WTC11 (cell line): ENCODE measurements around the gene PCSK4. TPM values are rescaled to one million over a fixed set of nuclear protein-coding genes. Genes with fewer than 3 reads are reported as not detected.
"Not testable (repeated sequence)": the region's sequence is repeated elsewhere in the genome, so short reads cannot be mapped to it uniquely, and the experiment has no call there.

ENCODE experiments used
- ATAC-seq: fragments of 200-7000 bp; cut with Tn5 transposase; 2 replicates; pipeline ENCODE4 v1.10.0; 2021; ENCODE audit warnings: mild to moderate bottlenecking, moderate library complexity
- CTCF ChIA-PET: fragments of 300-600 bp; sonication (Branson Sonifier 250); formaldehyde crosslinking; loops from one replicate; lab custom pipeline; 2021; ENCODE audit warnings: antibody characterized with exemption; lab: Charles Lee
- POLR2A ChIA-PET: fragments of 350-600 bp; sonication (Branson Sonifier 250); formaldehyde crosslinking; loops from one replicate; lab custom pipeline; 2021; ENCODE audit warnings: antibody characterized with exemption; lab: Charles Lee
- DNase-seq: peaks from one replicate; pipeline ENCODE4 v3.0.0; 2021; ENCODE audit warnings: low spot score
- H3K27ac Mint-ChIP-seq: 2 replicates; pipeline ENCODE4 v1.8.0; 2021; ENCODE audit warnings: mixed read lengths
- H3K27me3 Mint-ChIP-seq: 2 replicates; pipeline ENCODE4 v1.8.0; 2021; ENCODE audit warnings: low read depth, mild to moderate bottlenecking, moderate library complexity, mixed read lengths
- H3K36me3 Mint-ChIP-seq: 2 replicates; pipeline ENCODE4 v1.8.0; 2021; ENCODE audit warnings: mixed read lengths
- H3K4me1 Mint-ChIP-seq: 2 replicates; pipeline ENCODE4 v1.8.0; 2022; ENCODE audit warnings: mixed read lengths
- H3K4me3 Mint-ChIP-seq: 2 replicates; pipeline ENCODE4 v1.8.0; 2021; ENCODE audit warnings: mild to moderate bottlenecking, moderate library complexity, mixed read lengths
- H3K9me3 Mint-ChIP-seq: 2 replicates; pipeline ENCODE4 v1.8.0; 2021; ENCODE audit warnings: mixed read lengths
- ELF4 ChIP-seq: sonication (generic); formaldehyde crosslinking; IDR thresholded peaks from 2 replicates; pipeline ENCODE4 v1.8.1; 2022; ENCODE audit warnings: low read depth, mild to moderate bottlenecking, moderate library complexity, missing genetic modification reagents
- GABPB1 ChIP-seq: sonication (generic); formaldehyde crosslinking; IDR thresholded peaks from 2 replicates; pipeline ENCODE4 v1.8.1; 2023; ENCODE audit warnings: mild to moderate bottlenecking, missing genetic modification reagents
- HMGA2 ChIP-seq: fragments of 250-450 bp; sonication (Bioruptor Pico); IDR thresholded peaks from 2 replicates; pipeline ENCODE4 v1.4.0; 2021; ENCODE audit warnings: mild to moderate bottlenecking, moderate library complexity
- MYBL2 ChIP-seq: sonication (generic); formaldehyde crosslinking; IDR thresholded peaks from 2 replicates; pipeline ENCODE4 v1.8.1; 2023; ENCODE audit warnings: mild to moderate bottlenecking, moderate library complexity, missing genetic modification reagents
- NFE2L1 ChIP-seq: sonication (generic); formaldehyde crosslinking; IDR thresholded peaks from 2 replicates; pipeline ENCODE4 v1.8.1; 2023; ENCODE audit warnings: missing genetic modification reagents
- NR2C2 ChIP-seq: sonication (generic); formaldehyde crosslinking; IDR thresholded peaks from 2 replicates; pipeline ENCODE4 v1.8.0; 2022; ENCODE audit warnings: mild to moderate bottlenecking, missing genetic modification reagents
- SMAD4 ChIP-seq: sonication (generic); formaldehyde crosslinking; IDR thresholded peaks from 2 replicates; pipeline ENCODE4 v1.8.0; 2022; ENCODE audit warnings: mild to moderate bottlenecking, missing genetic modification reagents
- SOX15 ChIP-seq: fragments of 250-450 bp; sonication (Bioruptor Pico); IDR thresholded peaks from 2 replicates; pipeline ENCODE4 v1.9.0; 2021; ENCODE audit warnings: mild to moderate bottlenecking
- ZNF138 ChIP-seq: sonication (generic); formaldehyde crosslinking; conservative IDR thresholded peaks from 2 replicates; pipeline ENCODE4 v1.8.1; 2022; ENCODE audit warnings: mild to moderate bottlenecking, moderate library complexity, missing genetic modification reagents
- ZNF423 ChIP-seq: fragments of 250-450 bp; sonication (Bioruptor Pico); IDR thresholded peaks from 2 replicates; pipeline ENCODE4 v2.1.2; 2022; ENCODE audit warnings: mild to moderate bottlenecking, moderate library complexity
- ZNF671 ChIP-seq: fragments of 250-450 bp; sonication (Bioruptor Pico); IDR thresholded peaks from 2 replicates; pipeline ENCODE4 v1.8.0; 2021; ENCODE audit warnings: mild to moderate bottlenecking
- total RNA-seq: library from RNA; stranded (reverse); gene quantifications from 3 replicates; pipeline ENCODE4 v1.2.3, GENCODE V29; 2021
- TF ChIP-seq, protein P1 (sequence below): sonication (generic); formaldehyde crosslinking; IDR thresholded peaks from 2 replicates; pipeline ENCODE4 v1.8.1; 2023; ENCODE audit warnings: mild to moderate bottlenecking, missing genetic modification reagents
- TF ChIP-seq, protein P2 (sequence below): fragments of 250-450 bp; sonication (Bioruptor Pico); IDR thresholded peaks from 2 replicates; pipeline ENCODE4 v1.9.0; 2021; ENCODE audit warnings: mild to moderate bottlenecking
- TF ChIP-seq, protein P3 (sequence below): fragments of 250-450 bp; sonication (Bioruptor Pico); IDR thresholded peaks from 2 replicates; pipeline ENCODE4 v1.9.0; 2021; ENCODE audit warnings: mild to moderate bottlenecking
- TF ChIP-seq, protein P4 (sequence below): sonication (generic); formaldehyde crosslinking; IDR thresholded peaks from 2 replicates; pipeline ENCODE4 v1.8.1; 2022; ENCODE audit warnings: mild to moderate bottlenecking, missing genetic modification reagents, moderate library complexity, borderline replicate concordance
- TF ChIP-seq, protein P5 (sequence below): sonication (generic); formaldehyde crosslinking; IDR thresholded peaks from 2 replicates; pipeline ENCODE4 v1.8.0; 2022; ENCODE audit warnings: mild to moderate bottlenecking, missing genetic modification reagents
- TF ChIP-seq, protein P6 (sequence below): sonication (generic); formaldehyde crosslinking; IDR thresholded peaks from 2 replicates; pipeline ENCODE4 v1.8.1; 2023; ENCODE audit warnings: mild to moderate bottlenecking, missing genetic modification reagents

The PCSK4 gene
- total RNA-seq, 1 experiment from 2014 or later: 22.4 TPM

DNA sequence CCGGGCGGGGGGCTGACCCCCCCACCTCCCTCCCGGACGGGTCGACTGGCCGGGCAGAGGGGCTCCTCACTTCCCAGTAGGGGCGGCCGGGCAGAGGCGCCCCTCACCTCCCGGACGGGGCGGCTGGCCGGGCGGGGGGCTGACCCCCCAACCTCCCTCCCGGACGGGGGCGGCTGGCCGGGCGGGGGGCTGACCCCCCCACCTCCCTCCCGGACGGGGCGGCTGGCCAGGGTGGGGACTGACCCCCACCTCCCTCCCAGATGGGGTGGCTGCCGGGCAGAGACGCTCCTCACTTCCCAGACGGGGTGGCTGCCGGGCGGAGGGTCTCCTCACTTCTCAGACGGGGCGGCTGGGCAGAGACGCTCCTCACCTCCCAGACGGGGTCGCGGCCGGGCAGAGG is 9.1 kb upstream of the PCSK4 start:
- ATAC-seq, H3K36me3 Mint-ChIP-seq, CTCF ChIA-PET, H3K27ac Mint-ChIP-seq, DNase-seq, H3K4me3 Mint-ChIP-seq, H3K9me3 Mint-ChIP-seq, POLR2A ChIA-PET, H3K4me1 Mint-ChIP-seq: not testable (repeated sequence)
- peaks cover 21% of the 10 kb centered on the region for H3K27me3 Mint-ChIP-seq

DNA sequence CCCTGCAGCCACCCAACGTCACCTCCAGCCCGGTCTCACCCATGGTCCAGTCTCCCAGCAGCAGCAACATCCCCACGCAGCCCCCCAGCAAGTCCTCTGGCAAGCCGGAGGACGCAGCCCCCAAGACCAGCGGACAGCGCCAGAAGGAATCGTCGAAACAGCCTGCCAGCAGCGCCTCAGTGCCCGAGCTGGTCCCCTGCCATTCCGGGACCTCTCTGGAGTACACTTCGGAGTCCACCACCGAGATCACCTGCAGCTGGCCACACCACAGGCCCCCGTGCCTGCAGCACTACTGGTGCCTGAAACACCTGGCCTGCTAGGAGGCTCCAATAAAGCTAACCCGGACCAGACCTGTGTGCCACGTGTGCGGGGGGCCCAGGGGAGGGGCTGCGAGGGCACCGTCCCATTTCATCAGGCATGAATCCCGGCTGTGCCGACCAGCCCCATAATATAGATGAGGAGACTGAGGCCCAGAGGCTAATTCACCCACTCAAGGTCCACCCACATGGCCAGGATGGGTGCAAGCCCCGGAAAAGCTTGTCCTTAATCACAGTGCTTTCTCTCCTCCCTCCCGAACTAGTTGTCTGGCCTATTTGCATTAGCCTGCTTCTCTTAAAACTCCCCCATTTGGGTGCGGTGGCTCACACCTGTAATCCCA is 7.6 kb upstream of the PCSK4 start:
- Mint-ChIP-seq H3K9me3 (no peaks in the 10 kb centered on the region), H3K36me3 (peaks cover 5% of the 10 kb centered on the region; the same call in 1 of the 2 replicates), H3K27ac (no peak overlapping the region), H3K4me1 (no peaks in the 10 kb centered on the region), H3K27me3 (peaks cover 18% of the 10 kb centered on the region), H3K4me3 (no peak overlapping the region)
- DNase-seq: no peak
- POLR2A ChIA-PET: no interaction called here
- CTCF ChIA-PET: interaction anchor here (0.7 kb wide), 2 partner anchors 42 to 846 kb away, joined by 3 read pairs; no protein-coding TSS in a partner anchor
- no peak for TF ChIP-seq NFE2L1 (CRISPR knock-in tag)
- no peak for TF ChIP-seq ZNF423 (CRISPR knock-in tag)
- TF ChIP-seq ELF4 (CRISPR knock-in tag): no peak
- TF ChIP-seq ZNF138 (CRISPR knock-in tag): no peak
- TF ChIP-seq, protein P1, sequence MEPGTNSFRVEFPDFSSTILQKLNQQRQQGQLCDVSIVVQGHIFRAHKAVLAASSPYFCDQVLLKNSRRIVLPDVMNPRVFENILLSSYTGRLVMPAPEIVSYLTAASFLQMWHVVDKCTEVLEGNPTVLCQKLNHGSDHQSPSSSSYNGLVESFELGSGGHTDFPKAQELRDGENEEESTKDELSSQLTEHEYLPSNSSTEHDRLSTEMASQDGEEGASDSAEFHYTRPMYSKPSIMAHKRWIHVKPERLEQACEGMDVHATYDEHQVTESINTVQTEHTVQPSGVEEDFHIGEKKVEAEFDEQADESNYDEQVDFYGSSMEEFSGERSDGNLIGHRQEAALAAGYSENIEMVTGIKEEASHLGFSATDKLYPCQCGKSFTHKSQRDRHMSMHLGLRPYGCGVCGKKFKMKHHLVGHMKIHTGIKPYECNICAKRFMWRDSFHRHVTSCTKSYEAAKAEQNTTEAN: no peak
- TF ChIP-seq, protein P2, sequence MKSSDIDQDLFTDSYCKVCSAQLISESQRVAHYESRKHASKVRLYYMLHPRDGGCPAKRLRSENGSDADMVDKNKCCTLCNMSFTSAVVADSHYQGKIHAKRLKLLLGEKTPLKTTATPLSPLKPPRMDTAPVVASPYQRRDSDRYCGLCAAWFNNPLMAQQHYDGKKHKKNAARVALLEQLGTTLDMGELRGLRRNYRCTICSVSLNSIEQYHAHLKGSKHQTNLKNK (CRISPR knock-in tag): no peak
- TF ChIP-seq, protein P3, sequence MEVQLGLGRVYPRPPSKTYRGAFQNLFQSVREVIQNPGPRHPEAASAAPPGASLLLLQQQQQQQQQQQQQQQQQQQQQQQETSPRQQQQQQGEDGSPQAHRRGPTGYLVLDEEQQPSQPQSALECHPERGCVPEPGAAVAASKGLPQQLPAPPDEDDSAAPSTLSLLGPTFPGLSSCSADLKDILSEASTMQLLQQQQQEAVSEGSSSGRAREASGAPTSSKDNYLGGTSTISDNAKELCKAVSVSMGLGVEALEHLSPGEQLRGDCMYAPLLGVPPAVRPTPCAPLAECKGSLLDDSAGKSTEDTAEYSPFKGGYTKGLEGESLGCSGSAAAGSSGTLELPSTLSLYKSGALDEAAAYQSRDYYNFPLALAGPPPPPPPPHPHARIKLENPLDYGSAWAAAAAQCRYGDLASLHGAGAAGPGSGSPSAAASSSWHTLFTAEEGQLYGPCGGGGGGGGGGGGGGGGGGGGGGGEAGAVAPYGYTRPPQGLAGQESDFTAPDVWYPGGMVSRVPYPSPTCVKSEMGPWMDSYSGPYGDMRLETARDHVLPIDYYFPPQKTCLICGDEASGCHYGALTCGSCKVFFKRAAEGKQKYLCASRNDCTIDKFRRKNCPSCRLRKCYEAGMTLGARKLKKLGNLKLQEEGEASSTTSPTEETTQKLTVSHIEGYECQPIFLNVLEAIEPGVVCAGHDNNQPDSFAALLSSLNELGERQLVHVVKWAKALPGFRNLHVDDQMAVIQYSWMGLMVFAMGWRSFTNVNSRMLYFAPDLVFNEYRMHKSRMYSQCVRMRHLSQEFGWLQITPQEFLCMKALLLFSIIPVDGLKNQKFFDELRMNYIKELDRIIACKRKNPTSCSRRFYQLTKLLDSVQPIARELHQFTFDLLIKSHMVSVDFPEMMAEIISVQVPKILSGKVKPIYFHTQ (CRISPR knock-in tag): no peak
- no peak for TF ChIP-seq SOX15 (CRISPR knock-in tag)
- TF ChIP-seq GABPB1 (CRISPR knock-in tag): no peak
- TF ChIP-seq ZNF671 (CRISPR knock-in tag): no peak
- TF ChIP-seq, protein P4, sequence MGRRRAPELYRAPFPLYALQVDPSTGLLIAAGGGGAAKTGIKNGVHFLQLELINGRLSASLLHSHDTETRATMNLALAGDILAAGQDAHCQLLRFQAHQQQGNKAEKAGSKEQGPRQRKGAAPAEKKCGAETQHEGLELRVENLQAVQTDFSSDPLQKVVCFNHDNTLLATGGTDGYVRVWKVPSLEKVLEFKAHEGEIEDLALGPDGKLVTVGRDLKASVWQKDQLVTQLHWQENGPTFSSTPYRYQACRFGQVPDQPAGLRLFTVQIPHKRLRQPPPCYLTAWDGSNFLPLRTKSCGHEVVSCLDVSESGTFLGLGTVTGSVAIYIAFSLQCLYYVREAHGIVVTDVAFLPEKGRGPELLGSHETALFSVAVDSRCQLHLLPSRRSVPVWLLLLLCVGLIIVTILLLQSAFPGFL (CRISPR knock-in tag): no peak
- no peak for TF ChIP-seq HMGA2 (CRISPR knock-in tag)
- no peak for TF ChIP-seq NR2C2 (CRISPR knock-in tag)
- TF ChIP-seq, protein P5, sequence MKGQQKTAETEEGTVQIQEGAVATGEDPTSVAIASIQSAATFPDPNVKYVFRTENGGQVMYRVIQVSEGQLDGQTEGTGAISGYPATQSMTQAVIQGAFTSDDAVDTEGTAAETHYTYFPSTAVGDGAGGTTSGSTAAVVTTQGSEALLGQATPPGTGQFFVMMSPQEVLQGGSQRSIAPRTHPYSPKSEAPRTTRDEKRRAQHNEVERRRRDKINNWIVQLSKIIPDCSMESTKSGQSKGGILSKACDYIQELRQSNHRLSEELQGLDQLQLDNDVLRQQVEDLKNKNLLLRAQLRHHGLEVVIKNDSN: no peak
- no peak for TF ChIP-seq MYBL2 (CRISPR knock-in tag)
- TF ChIP-seq SMAD4 (CRISPR knock-in tag): no peak
- TF ChIP-seq, protein P6, sequence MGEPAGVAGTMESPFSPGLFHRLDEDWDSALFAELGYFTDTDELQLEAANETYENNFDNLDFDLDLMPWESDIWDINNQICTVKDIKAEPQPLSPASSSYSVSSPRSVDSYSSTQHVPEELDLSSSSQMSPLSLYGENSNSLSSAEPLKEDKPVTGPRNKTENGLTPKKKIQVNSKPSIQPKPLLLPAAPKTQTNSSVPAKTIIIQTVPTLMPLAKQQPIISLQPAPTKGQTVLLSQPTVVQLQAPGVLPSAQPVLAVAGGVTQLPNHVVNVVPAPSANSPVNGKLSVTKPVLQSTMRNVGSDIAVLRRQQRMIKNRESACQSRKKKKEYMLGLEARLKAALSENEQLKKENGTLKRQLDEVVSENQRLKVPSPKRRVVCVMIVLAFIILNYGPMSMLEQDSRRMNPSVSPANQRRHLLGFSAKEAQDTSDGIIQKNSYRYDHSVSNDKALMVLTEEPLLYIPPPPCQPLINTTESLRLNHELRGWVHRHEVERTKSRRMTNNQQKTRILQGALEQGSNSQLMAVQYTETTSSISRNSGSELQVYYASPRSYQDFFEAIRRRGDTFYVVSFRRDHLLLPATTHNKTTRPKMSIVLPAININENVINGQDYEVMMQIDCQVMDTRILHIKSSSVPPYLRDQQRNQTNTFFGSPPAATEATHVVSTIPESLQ (CRISPR knock-in tag): no peak
- no peak for ATAC-seq
